MM.1S (cell line): ENCODE results near the gene SRSF6.

Experiments
- DNase-seq: peaks from one replicate; pipeline ENCODE4 v3.0.0-alpha.2; 2015
- H2AFZ ChIP-seq: fragments of 300-600 bp; sonication (generic); 2 replicates; pipeline ENCODE4 v1.6.0; 2016; ENCODE audit warnings: antibody characterized with exemption, low read length
- H3F3A ChIP-seq: fragments of 300-600 bp; sonication (generic); 2 replicates; pipeline ENCODE4 v1.6.1; 2016; ENCODE audit warnings: mild to moderate bottlenecking, antibody characterized with exemption, low read length, moderate library complexity, mixed read lengths; ENCODE audit not compliant: insufficient read depth
- H3K27ac ChIP-seq: fragments of 300-600 bp; sonication (generic); 2 replicates; pipeline ENCODE4 v1.5.1; 2016; ENCODE audit warnings: mild to moderate bottlenecking, low read length
- H3K27me3 ChIP-seq: fragments of 300-600 bp; sonication (generic); replicated peaks from 2 replicates; pipeline ENCODE4 v1.6.0; 2016; ENCODE audit warnings: low read length; ENCODE audit not compliant: insufficient read depth
- H3K36me3 ChIP-seq: fragments of 300-600 bp; sonication (generic); replicated peaks from 2 replicates; pipeline ENCODE4 v1.6.1; 2016; ENCODE audit warnings: mild to moderate bottlenecking, low read length, mixed read lengths; ENCODE audit not compliant: insufficient read depth
- H3K4me1 ChIP-seq: fragments of 300-600 bp; sonication (generic); 2 replicates; pipeline ENCODE4 v1.6.1; 2016; ENCODE audit warnings: low read length, mixed read lengths
- H3K4me2 ChIP-seq: fragments of 300-600 bp; sonication (generic); 2 replicates; pipeline ENCODE4 v1.6.0; 2016; ENCODE audit warnings: low read depth, low read length
- H3K4me3 ChIP-seq: fragments of 300-600 bp; sonication (generic); 2 replicates; pipeline ENCODE4 v1.5.1; 2016; ENCODE audit warnings: low read length, mixed read lengths
- H3K79me2 ChIP-seq: fragments of 300-600 bp; sonication (generic); 2 replicates; pipeline ENCODE4 v1.6.1; 2016; ENCODE audit warnings: mixed run types, low read length, mixed read lengths
- H3K9ac ChIP-seq: fragments of 300-600 bp; sonication (generic); 2 replicates; pipeline ENCODE4 v1.6.1; 2016; ENCODE audit warnings: low read length, mixed read lengths
- H3K9me2 ChIP-seq: fragments of 300-600 bp; sonication (generic); replicated peaks from 2 replicates; pipeline ENCODE4 v1.6.1; 2016; ENCODE audit warnings: mild to moderate bottlenecking, low read length, mixed read lengths; ENCODE audit not compliant: insufficient read depth
- H3K9me3 ChIP-seq: fragments of 300-600 bp; sonication (generic); replicated peaks from 2 replicates; pipeline ENCODE4 v1.6.1; 2016; ENCODE audit warnings: mild to moderate bottlenecking, low read length, mixed read lengths; ENCODE audit not compliant: insufficient read depth
- H4K20me1 ChIP-seq: fragments of 300-600 bp; sonication (generic); 2 replicates; pipeline ENCODE4 v1.6.1; 2016; ENCODE audit warnings: mild to moderate bottlenecking, low read length, moderate library complexity, mixed read lengths; ENCODE audit not compliant: insufficient read depth
- CTCF ChIP-seq: fragments of 300-600 bp; sonication (generic); IDR thresholded peaks from 2 replicates; pipeline ENCODE4 v1.5.1; 2016; ENCODE audit warnings: antibody characterized with exemption, low read length, mixed read lengths
- EZH2 ChIP-seq: fragments of 300-600 bp; sonication (generic); optimal IDR thresholded peaks from 2 replicates; pipeline ENCODE3; 2017; ENCODE audit warnings: low read depth, mild to moderate bottlenecking, antibody characterized with exemption, low read length, mixed read lengths
- EZH2phosphoT487 ChIP-seq: fragments of 300-600 bp; sonication (generic); IDR thresholded peaks from 2 replicates; pipeline ENCODE4 v1.6.1; 2018; ENCODE audit warnings: antibody characterized with exemption, low read length

Gene SRSF6

DNA sequence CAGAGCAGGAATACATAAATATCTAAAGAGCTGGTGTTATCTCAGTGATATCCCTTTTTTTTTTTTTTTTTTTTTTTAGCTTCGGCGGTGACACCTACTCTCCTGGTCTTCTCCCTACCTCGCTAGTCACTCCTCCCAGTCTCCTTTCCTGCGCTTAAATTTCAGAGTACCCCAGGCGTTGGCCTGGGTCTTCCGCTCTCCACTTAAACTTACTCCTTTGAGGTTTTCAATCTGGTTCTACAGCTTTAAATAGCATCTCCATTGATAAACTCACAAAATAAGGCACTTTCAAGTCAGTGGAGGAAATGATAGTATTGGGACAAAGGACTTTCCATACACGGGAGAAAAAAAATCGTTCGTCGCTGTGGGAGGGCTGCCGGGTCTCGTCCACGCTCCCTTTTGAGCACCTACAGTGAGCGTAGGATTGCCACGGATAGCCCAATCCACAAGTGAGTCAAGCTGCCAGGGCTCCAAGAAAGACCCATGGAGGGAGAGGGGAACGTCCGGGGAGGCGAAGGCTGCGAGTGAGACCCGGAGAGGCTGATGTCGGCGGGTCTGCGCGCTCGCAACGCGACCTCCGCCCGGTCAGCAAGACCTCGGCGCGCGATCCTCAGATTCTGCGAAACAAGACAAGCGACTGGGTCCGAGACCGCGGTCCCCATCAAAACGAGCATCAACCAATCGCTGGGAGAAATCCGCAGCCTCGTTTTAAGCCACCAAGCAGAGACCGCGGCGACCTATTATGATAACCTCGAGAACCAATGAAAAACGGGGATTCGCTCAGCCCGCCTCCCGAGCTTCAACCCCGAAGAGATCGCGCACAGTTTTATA lies 672 bp upstream of the SRSF6 start:
- Histone ChIP-seq H3K4me1 (peaks cover 7% of the 10 kb centered on the region; the same call in 1 of the 2 replicates), H3K9ac (peak overlapping the region; percentile 100), H3K36me3 (peaks cover 20% of the 10 kb centered on the region)

DNA sequence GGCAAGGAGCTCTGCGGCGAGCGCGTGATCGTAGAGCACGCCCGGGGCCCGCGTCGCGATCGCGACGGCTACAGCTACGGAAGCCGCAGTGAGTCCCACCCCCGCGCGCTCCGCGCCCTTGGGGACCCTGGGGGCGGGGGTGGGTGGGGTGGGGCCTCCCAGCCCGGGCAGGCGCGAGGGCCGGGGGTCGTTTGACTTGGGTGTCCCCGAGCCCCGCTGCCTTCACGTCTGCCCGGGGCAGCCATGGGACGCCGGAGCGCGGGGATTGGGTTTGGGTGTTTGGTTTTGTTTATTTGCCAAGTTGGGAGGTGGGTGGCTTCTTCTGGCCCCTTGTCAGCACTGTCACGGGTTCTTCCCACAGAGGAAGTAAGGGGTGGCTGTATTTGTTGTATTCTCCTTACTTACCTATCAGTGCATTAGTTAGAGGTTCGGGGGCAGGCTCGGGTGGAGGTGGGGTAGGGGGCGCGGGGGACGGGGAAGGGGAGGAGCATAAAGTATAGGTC lies 777 bp downstream of the SRSF6 start:
- peak overlapping the region; percentile 91; the same call in 1 of the 2 replicates for H3K27ac ChIP-seq
- H3K4me2 ChIP-seq: peak overlapping the region; percentile 80; the same call in 1 of the 2 replicates
- peak overlapping the region; percentile 97 for H3K4me3 ChIP-seq
- H3K79me2 ChIP-seq: peaks cover 50% of the 10 kb centered on the region
- no peaks in the 10 kb centered on the region for H3K27me3 ChIP-seq
- TF ChIP-seq CTCF (no peak), EZH2phosphoT487 (no peak), EZH2 (no peak)
- DNase-seq: no peak
- H2AFZ ChIP-seq: no peak overlapping the region
- H3K9me3 ChIP-seq: no peaks in the 10 kb centered on the region
- H4K20me1 ChIP-seq: peaks cover 14% of the 10 kb centered on the region
- H3K9me2 ChIP-seq: no peaks in the 10 kb centered on the region
- peaks cover 7% of the 10 kb centered on the region; the same call in 1 of the 2 replicates for H3K4me1 ChIP-seq
- H3K36me3 ChIP-seq: peaks cover 25% of the 10 kb centered on the region
- H3K9ac ChIP-seq: peak overlapping the region; percentile 100
- H3F3A ChIP-seq: peaks cover 16% of the 10 kb centered on the region

More for the DNA sequence above, 672 bp upstream of the SRSF6 start:
- Histone ChIP-seq H3K79me2 (peaks cover 39% of the 10 kb centered on the region), H3K27ac (peak overlapping the region; percentile 91), H3K4me2 (peak overlapping the region; percentile 94), H3F3A (peaks cover 8% of the 10 kb centered on the region), H4K20me1 (peaks cover 11% of the 10 kb centered on the region), H3K9me2 (no peaks in the 10 kb centered on the region), H3K4me3 (peak overlapping the region; percentile 97), H3K27me3 (no peaks in the 10 kb centered on the region), H3K9me3 (no peaks in the 10 kb centered on the region), H2AFZ (peak overlapping the region; percentile 97)
- DNase-seq: peak; percentile 92
- TF ChIP-seq EZH2 (no peak), CTCF (no peak), EZH2phosphoT487 (no peak)

- TF ChIP-seq CTCF: no peak
- Histone ChIP-seq H3K9me3 (no peaks in the 10 kb centered on the region), H3K27me3 (no peaks in the 10 kb centered on the region), H2AFZ (no peak overlapping the region), H3K79me2 (peaks cover 58% of the 10 kb centered on the region), H3K9me2 (no peaks in the 10 kb centered on the region), H4K20me1 (peaks cover 14% of the 10 kb centered on the region), H3K27ac (no peak overlapping the region), H3K4me2 (peak overlapping the region; percentile 80), H3K9ac (peak overlapping the region; percentile 52; the same call in 1 of the 2 replicates), H3F3A (peaks cover 20% of the 10 kb centered on the region), H3K4me1 (peaks cover 7% of the 10 kb centered on the region; the same call in 1 of the 2 replicates), H3K36me3 (peaks cover 29% of the 10 kb centered on the region), H3K4me3 (peak overlapping the region; percentile 97)
- DNase-seq: no peak
These were observed 1.6 kb downstream of the SRSF6 start for GRCh38 chr20:43459022-43459942.
